ENCODE data around the gene LSS. TPM values are rescaled to one million over a fixed set of nuclear protein-coding genes. Genes with fewer than 3 reads are reported as not detected.

The LSS gene
- total and polyA plus RNA-seq, 2 donors from 2014 or later, result 15.8 to 24.6 TPM

DNA sequence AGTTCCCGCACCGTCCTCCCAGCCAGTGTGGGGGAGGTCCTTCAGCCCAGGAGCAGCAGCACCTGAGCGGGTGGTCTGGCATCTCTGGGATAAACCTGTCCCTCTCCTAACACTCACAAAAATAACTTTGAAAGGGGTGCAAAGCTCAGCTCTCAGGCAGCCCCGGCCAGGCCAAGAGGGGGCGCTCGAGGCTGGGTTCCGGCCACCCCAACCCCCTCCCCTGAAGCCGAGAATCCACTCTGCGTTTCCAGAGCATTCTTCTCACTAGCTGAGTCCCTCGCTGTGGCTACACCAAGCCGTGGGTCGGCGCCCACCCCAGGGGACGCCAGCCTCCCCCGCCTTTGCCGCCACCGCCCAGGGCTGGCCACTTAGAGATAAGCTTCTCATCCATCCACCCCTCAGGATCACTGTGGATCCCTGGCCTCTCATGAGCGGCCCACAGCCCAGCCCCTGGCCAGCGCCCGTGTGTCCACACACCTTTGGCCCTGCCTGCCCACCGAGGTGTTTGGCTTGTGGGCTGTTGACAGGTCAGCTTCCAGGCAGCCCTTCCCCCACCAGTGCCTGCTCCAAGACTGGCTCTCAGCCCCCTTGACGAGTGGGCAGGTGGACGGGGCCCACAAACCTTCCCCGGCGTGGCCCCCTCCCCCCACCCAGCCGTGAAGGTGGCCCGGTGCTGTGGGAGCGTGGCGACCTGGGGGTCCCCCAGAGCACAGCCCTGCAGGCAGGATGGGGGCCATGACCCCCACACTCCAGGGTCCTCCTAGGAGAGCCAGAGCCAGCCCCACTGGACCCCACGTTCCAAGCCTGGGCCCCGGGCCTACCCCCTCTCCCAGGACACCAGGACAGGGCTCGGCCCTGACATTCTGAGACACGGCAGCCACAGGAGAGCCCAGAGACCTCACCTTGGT is 75.1 kb downstream of the LSS start:
- peak overlapping the region; percentile 76 to 92 for H3K27ac ChIP-seq (ENCODE audit: low read depth in 2 of 2, low read length in 2 of 2)
- intact Hi-C loops (cut with DNase I), result no loop called here
- TF ChIP-seq, protein P1, sequence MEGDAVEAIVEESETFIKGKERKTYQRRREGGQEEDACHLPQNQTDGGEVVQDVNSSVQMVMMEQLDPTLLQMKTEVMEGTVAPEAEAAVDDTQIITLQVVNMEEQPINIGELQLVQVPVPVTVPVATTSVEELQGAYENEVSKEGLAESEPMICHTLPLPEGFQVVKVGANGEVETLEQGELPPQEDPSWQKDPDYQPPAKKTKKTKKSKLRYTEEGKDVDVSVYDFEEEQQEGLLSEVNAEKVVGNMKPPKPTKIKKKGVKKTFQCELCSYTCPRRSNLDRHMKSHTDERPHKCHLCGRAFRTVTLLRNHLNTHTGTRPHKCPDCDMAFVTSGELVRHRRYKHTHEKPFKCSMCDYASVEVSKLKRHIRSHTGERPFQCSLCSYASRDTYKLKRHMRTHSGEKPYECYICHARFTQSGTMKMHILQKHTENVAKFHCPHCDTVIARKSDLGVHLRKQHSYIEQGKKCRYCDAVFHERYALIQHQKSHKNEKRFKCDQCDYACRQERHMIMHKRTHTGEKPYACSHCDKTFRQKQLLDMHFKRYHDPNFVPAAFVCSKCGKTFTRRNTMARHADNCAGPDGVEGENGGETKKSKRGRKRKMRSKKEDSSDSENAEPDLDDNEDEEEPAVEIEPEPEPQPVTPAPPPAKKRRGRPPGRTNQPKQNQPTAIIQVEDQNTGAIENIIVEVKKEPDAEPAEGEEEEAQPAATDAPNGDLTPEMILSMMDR (IDR thresholded peaks at IDR 0.05; ENCODE audit: borderline replicate concordance, extremely low read depth, insufficient read depth), result peak; percentile 48
- no peaks in the 10 kb centered on the region for H3K27me3 ChIP-seq (ENCODE audit: control insufficient read depth, insufficient read depth, low read length)
- no peaks in the 10 kb centered on the region for H3K9me3 ChIP-seq (ENCODE audit: control insufficient read depth in 2 of 3, insufficient read depth in 1 of 3, low read length in 3 of 3)
- H3K36me3 ChIP-seq (ENCODE audit: control insufficient read depth in 2 of 3, insufficient read depth in 3 of 3, low read length in 3 of 3), result no peaks in the 10 kb centered on the region
- peak overlapping the region in 2 of 3 donors; percentile 45 to 70 for H3K4me3 ChIP-seq (ENCODE audit: low read length in 3 of 3)
- H3K9ac ChIP-seq (ENCODE audit: low read length in 3 of 3), result peak overlapping the region in 2 of 3 donors; percentile 32 to 65
- peak; percentile 71 to 84 (median 76) for DNase-seq
- FAIRE-seq, result no peak
- H3K4me1 ChIP-seq (ENCODE audit: control insufficient read depth in 2 of 3, insufficient read depth in 2 of 3, low read depth in 1 of 3, low read length in 3 of 3), result peaks cover 0 to 2% (median 0%) of the 10 kb centered on the region in 3 donors

DNA sequence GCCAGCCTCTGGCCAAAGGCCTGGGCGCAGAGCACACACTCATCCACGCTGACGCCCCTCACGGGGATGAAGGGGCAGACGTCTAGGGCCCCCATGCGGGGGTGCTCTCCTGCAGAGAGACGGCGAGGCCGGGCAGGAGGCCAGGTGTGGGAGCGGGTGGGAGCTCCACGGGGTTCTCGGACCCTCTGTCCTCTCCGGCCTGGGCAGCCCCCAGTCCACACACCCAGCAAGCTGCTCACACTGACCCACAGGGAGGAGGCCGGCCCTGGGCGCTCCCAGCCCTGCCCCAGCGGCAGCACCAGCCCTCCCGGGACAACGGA is 75.7 kb downstream of the LSS start:
- Histone ChIP-seq H3K4me1 (ENCODE audit: control insufficient read depth in 2 of 3, insufficient read depth in 2 of 3, low read depth in 1 of 3, low read length in 3 of 3) (peaks cover 0 to 2% (median 0%) of the 10 kb centered on the region in 3 donors), H3K9ac (ENCODE audit: low read length in 3 of 3) (no peak overlapping the region), H3K9me3 (ENCODE audit: control insufficient read depth in 2 of 3, insufficient read depth in 1 of 3, low read length in 3 of 3) (no peaks in the 10 kb centered on the region), H3K27ac (ENCODE audit: low read depth in 2 of 2, low read length in 2 of 2) (peak overlapping the region; percentile 14 to 23), H3K36me3 (ENCODE audit: control insufficient read depth in 2 of 3, insufficient read depth in 3 of 3, low read length in 3 of 3) (no peaks in the 10 kb centered on the region), H3K27me3 (ENCODE audit: control insufficient read depth, insufficient read depth, low read length) (no peaks in the 10 kb centered on the region), H3K4me3 (ENCODE audit: low read length in 3 of 3) (peak overlapping the region in 2 of 3 donors; percentile 45 to 70)
- DNase-seq, result no peak
- TF ChIP-seq, protein P1 (IDR thresholded peaks at IDR 0.05; ENCODE audit: borderline replicate concordance, extremely low read depth, insufficient read depth), result no peak
- FAIRE-seq, result no peak
- intact Hi-C loops (cut with DNase I), result no loop called here

DNA sequence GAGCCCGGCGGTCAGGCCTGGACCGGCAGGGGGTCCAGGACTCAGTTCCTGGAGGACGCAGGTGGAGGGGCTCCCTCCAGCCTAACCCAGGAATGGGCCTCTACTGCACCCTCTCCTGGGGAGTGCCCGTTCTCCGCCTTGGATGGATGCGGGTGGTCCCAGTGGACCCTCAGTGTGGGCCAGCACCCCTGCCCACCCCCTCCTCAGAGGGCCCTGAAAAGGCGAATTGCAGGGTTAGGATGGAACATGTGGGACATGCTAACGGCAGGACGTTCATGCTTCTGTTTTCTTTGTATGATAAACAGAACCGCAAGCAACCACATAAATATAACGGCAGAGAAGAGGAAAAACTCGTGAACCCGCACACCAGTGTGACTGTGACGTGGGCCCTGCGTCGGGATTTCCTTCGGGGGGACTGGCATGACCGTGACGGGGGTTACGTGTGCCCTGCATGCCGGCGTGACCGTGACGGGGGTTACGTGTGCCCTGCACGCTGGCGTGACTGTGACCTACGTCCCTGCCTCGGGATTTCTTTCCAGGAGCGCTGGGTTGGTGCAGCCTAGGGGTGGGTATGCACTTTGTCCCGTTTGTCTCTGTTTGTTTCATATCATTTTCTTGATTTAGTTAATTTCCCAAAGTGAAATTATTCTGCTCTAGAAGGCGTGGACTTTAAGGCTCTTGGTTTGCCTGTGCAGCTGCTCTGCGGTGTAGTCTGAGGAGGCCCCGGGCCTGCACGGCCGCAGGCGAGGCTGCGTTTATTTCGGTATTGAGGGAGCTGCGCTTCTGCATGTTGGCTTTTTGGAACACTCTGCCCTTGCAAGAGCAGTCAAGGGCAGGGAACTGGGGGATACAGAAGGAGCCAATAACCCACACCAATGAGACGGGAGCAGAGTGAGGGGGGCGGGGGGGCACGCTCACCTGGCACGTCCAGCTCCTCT is 76.3 kb downstream of the LSS start:
- Histone ChIP-seq H3K4me3 (ENCODE audit: low read length in 3 of 3) (peak overlapping the region in 1 of 3 donors; percentile 70), H3K36me3 (ENCODE audit: control insufficient read depth in 2 of 3, insufficient read depth in 3 of 3, low read length in 3 of 3) (peaks cover 0 to under 1% (median 0%) of the 10 kb centered on the region in 3 donors), H3K9me3 (ENCODE audit: control insufficient read depth in 2 of 3, insufficient read depth in 1 of 3, low read length in 3 of 3) (no peaks in the 10 kb centered on the region), H3K27me3 (ENCODE audit: control insufficient read depth, insufficient read depth, low read length) (no peaks in the 10 kb centered on the region), H3K4me1 (ENCODE audit: control insufficient read depth in 2 of 3, insufficient read depth in 2 of 3, low read depth in 1 of 3, low read length in 3 of 3) (peaks cover 0 to 2% (median 0%) of the 10 kb centered on the region in 3 donors), H3K9ac (ENCODE audit: low read length in 3 of 3) (no peak overlapping the region), H3K27ac (ENCODE audit: low read depth in 2 of 2, low read length in 2 of 2) (peak overlapping the region; percentile 14 to 23)
- intact Hi-C loops (cut with DNase I), result no loop called here
- DNase-seq (peak in 2 of 5 donors; percentile 8 to 70), FAIRE-seq (no peak)
- TF ChIP-seq, protein P1 (IDR thresholded peaks at IDR 0.05; ENCODE audit: borderline replicate concordance, extremely low read depth, insufficient read depth), result no peak

Measured in kidney (tissue), 14 donors.